DND-41 (cell line): Measurements from ENCODE around the gene MEF2C.

Experiments
- CTCF ChIP-seq: IDR thresholded peaks from 2 replicates; pipeline ENCODE4 v1.5.1; 2012; ENCODE audit warnings: borderline replicate concordance, low read length, moderate library complexity, mild to moderate bottlenecking; ENCODE audit not compliant: poor library complexity, severe bottlenecking; ENCODE audit errors: extremely low read depth
- EZH2 ChIP-seq: IDR thresholded peaks from 3 replicates; pipeline ENCODE4 v1.6.1; 2012; ENCODE audit warnings: borderline replicate concordance, low read depth, mild to moderate bottlenecking, moderate library complexity, low read length, inconsistent platforms; ENCODE audit not compliant: severe bottlenecking

GRCh38 chr5:88861231-88861630, 21.8 kb downstream of the MEF2C start:
- no peak for TF ChIP-seq CTCF
- TF ChIP-seq EZH2, result no peak
